T-cell (primary cell): ENCODE data around the gene POMT2. TPM values are rescaled to one million over a fixed set of nuclear protein-coding genes. Genes with fewer than 3 reads are reported as not detected.
"Not testable (repeated sequence)": the region's sequence is repeated elsewhere in the genome, so short reads cannot be mapped to it uniquely, and the experiment has no call there.

Source experiments
- ATAC-seq, 4 experiments: fragments of 200-7000 bp in 3 of 4; fragments of 150-1000 bp in 1 of 4; cut with Tn5 transposase; replicated peaks in 1 of 4; 1 replicate in 3 of 4; 2 replicates in 1 of 4; pipeline ENCODE4 v1.10.0; 2021; ENCODE audit warnings: moderate library complexity in 3 of 4, mild to moderate bottlenecking in 2 of 4, moderate number of reproducible peaks in 1 of 4
- CTCF ChIA-PET, 2 donors: fragments of 300-600 bp; sonication (Branson Sonifier 250); formaldehyde crosslinking; loops; one replicate each; lab custom pipeline; 2022; ENCODE audit warnings: antibody characterized with exemption in 2 of 2; lab: Charles Lee
- POLR2A ChIA-PET, 2 donors: fragments of 300-600 bp; sonication (Branson Sonifier 250); formaldehyde crosslinking; loops; one replicate each; lab custom pipeline; 2022; ENCODE audit warnings: antibody characterized with exemption in 2 of 2; lab: Charles Lee
- DNase-seq, 35 experiments: peaks; one replicate each; pipeline versions ENCODE4 v3.0.0 to v3.0.0-alpha.2; 2013 to 2023
- H3K27ac ChIP-seq: one replicate; pipeline ENCODE4 v1.5.1; 2013; ENCODE audit warnings: low read length
- H3K27me3 ChIP-seq, 2 experiments: replicated peaks in 1 of 2; 1 replicate in 1 of 2; 2 replicates in 1 of 2; pipeline versions ENCODE4 v1.6.1 to v1.7.0; 2013; ENCODE audit warnings: low read length in 1 of 2, mixed read lengths in 1 of 2; ENCODE audit not compliant: control insufficient read depth in 2 of 2, insufficient read depth in 2 of 2; ENCODE audit errors: extremely low read depth in 1 of 2
- H3K36me3 ChIP-seq, 2 donors: 1 replicate in 1 of 2; 2 replicates in 1 of 2; pipeline versions ENCODE4 v1.6.1 to v1.7.0; 2013; ENCODE audit warnings: low read length in 1 of 2; ENCODE audit not compliant: control insufficient read depth in 2 of 2, insufficient read depth in 1 of 2; ENCODE audit errors: extremely low read depth in 1 of 2
- H3K4me1 ChIP-seq, 2 experiments: 1 replicate in 1 of 2; 2 replicates in 1 of 2; pipeline versions ENCODE4 v1.6.1 to v1.7.0; 2013; ENCODE audit warnings: low read length in 2 of 2, mixed read lengths in 1 of 2; ENCODE audit not compliant: insufficient read depth in 2 of 2, control insufficient read depth in 1 of 2; ENCODE audit errors: extremely low read depth in 1 of 2
- H3K4me3 ChIP-seq, 2 donors: 1 replicate in 1 of 2; 2 replicates in 1 of 2; pipeline versions ENCODE4 v1.5.1 to v1.7.0; 2013; ENCODE audit warnings: mild to moderate bottlenecking in 2 of 2, low read length in 1 of 2, moderate library complexity in 1 of 2; ENCODE audit not compliant: control insufficient read depth in 1 of 2; ENCODE audit errors: extremely low read depth in 1 of 2
- H3K9me3 ChIP-seq: 2 replicates; pipeline ENCODE4 v1.7.0; 2013
- H3K27ac Mint-ChIP-seq, 2 donors: one replicate each; pipeline ENCODE4 v1.8.0; 2020 to 2021; ENCODE audit warnings: mild to moderate bottlenecking in 2 of 2, mixed read lengths in 2 of 2
- H3K27me3 Mint-ChIP-seq, 2 donors: one replicate each; pipeline ENCODE4 v1.8.0; 2021 to 2022; ENCODE audit warnings: mixed read lengths in 2 of 2
- H3K36me3 Mint-ChIP-seq: one replicate; pipeline ENCODE4 v1.8.0; 2021; ENCODE audit warnings: mixed read lengths
- H3K4me1 Mint-ChIP-seq, 3 donors: one replicate each; pipeline ENCODE4 v1.8.0; 2020 to 2022; ENCODE audit warnings: mixed read lengths in 3 of 3, mild to moderate bottlenecking in 1 of 3
- H3K4me3 Mint-ChIP-seq, 3 donors: one replicate each; pipeline ENCODE4 v1.8.0; 2020 to 2022; ENCODE audit warnings: mild to moderate bottlenecking in 3 of 3, mixed read lengths in 3 of 3, moderate library complexity in 3 of 3
- H3K9me3 Mint-ChIP-seq, 3 donors: one replicate each; pipeline ENCODE4 v1.8.0; 2020 to 2022; ENCODE audit warnings: mixed read lengths in 3 of 3
- WGBS: methylation state at CpG from one replicate; pipeline ENCODE4 v1.1.5; 2013; ENCODE audit warnings: missing lambda C conversion rate; ENCODE audit not compliant: insufficient coverage; 5-methylcytosine and 5-hydroxymethylcytosine counted together
- total RNA-seq, 35 experiments: library from RNA in 6 of 35; stranded (reverse) in 6 of 35; fragments of 120-200 nt in 1 of 35; gene quantifications; one replicate each; pipeline versions ENCODE4 v1.2.1 to v1.2.4 and lab custom pipeline; 2013 to 2026

Gene POMT2
- total RNA-seq, 5 donors from 2014 or later (not counting 1 experiment from before 2014, with no cell fraction given), result 11.4 to 14.3 (median 13.2) TPM

- ChIA-PET POLR2A (no interaction called here), CTCF (interaction anchor here in 1 of 2 donors (0.6 kb wide), 1 partner anchor 638 kb away, joined by 5 read pairs; no protein-coding TSS in a partner anchor)
- DNase-seq (no peak), ATAC-seq (no peak)
- Histone ChIP-seq H3K4me1 (no peaks in the 10 kb centered on the region), H3K27ac (no peak overlapping the region), H3K27me3 (no peaks in the 10 kb centered on the region), H3K36me3 (peaks cover 0 to 4% of the 10 kb centered on the region in 2 donors), H3K9me3 (no peaks in the 10 kb centered on the region), H3K4me3 (no peak overlapping the region)
- Mint-ChIP-seq H3K27ac (no peak overlapping the region), H3K36me3 (peaks cover 45% of the 10 kb centered on the region), H3K9me3 (no peaks in the 10 kb centered on the region), H3K27me3 (no peaks in the 10 kb centered on the region), H3K4me1 (no peaks in the 10 kb centered on the region), H3K4me3 (no peak overlapping the region)
- no CpG with 5 or more reads among the region's 5 CpGs for WGBS
Measured at GRCh38 chr14:77286576-77286975, 34.1 kb downstream of the POMT2 start.

GRCh38 chr14:77284466-77284865, 36.2 kb downstream of the POMT2 start:
- no peaks in the 10 kb centered on the region for H3K9me3 Mint-ChIP-seq
- 100% methylated on average over 5 of the region's 5 CpGs for WGBS
- H3K4me1 ChIP-seq, result no peaks in the 10 kb centered on the region
- DNase-seq (no peak), ATAC-seq (no peak)
- H3K4me3 Mint-ChIP-seq, result no peak overlapping the region
- no peaks in the 10 kb centered on the region for H3K27me3 Mint-ChIP-seq
- no peaks in the 10 kb centered on the region for H3K9me3 ChIP-seq
- no peaks in the 10 kb centered on the region for H3K27me3 ChIP-seq
- ChIA-PET POLR2A (interaction anchor here in 1 of 2 donors (0.7 kb wide), 1 partner anchor 169 kb away, joined by 3 read pairs; no protein-coding TSS in a partner anchor), CTCF (no interaction called here)
- H3K4me3 ChIP-seq, result no peak overlapping the region
- H3K36me3 ChIP-seq, result peaks cover 0 to 7% of the 10 kb centered on the region in 2 donors
- no peaks in the 10 kb centered on the region for H3K4me1 Mint-ChIP-seq
- H3K27ac Mint-ChIP-seq, result no peak overlapping the region
- H3K27ac ChIP-seq, result no peak overlapping the region
- peaks cover 43% of the 10 kb centered on the region for H3K36me3 Mint-ChIP-seq

GRCh38 chr14:77284066-77284465, 36.6 kb downstream of the POMT2 start:
- H3K4me1 Mint-ChIP-seq, result no peaks in the 10 kb centered on the region
- 86% methylated on average over 4 of the region's 4 CpGs for WGBS
- Histone ChIP-seq H3K4me3 (no peak overlapping the region), H3K4me1 (no peaks in the 10 kb centered on the region), H3K27ac (no peak overlapping the region), H3K36me3 (peaks cover 2 to 7% of the 10 kb centered on the region in 2 donors), H3K27me3 (no peaks in the 10 kb centered on the region), H3K9me3 (no peaks in the 10 kb centered on the region)
- no peaks in the 10 kb centered on the region for H3K27me3 Mint-ChIP-seq
- no peak overlapping the region for H3K4me3 Mint-ChIP-seq
- no peak for DNase-seq
- peaks cover 47% of the 10 kb centered on the region for H3K36me3 Mint-ChIP-seq
- H3K27ac Mint-ChIP-seq, result no peak overlapping the region
- CTCF ChIA-PET, result no interaction called here
- no peak for ATAC-seq
- POLR2A ChIA-PET, result interaction anchor here in 1 of 2 donors (0.7 kb wide), 1 partner anchor 168 kb away, joined by 3 read pairs; no protein-coding TSS in a partner anchor
- H3K9me3 Mint-ChIP-seq, result no peaks in the 10 kb centered on the region

- Mint-ChIP-seq H3K4me3 (no peak overlapping the region), H3K27ac (no peak overlapping the region), H3K36me3 (peaks cover 41% of the 10 kb centered on the region), H3K4me1 (no peaks in the 10 kb centered on the region), H3K27me3 (no peaks in the 10 kb centered on the region), H3K9me3 (no peaks in the 10 kb centered on the region)
- Histone ChIP-seq H3K27me3 (no peaks in the 10 kb centered on the region), H3K4me1 (no peaks in the 10 kb centered on the region), H3K27ac (no peak overlapping the region), H3K4me3 (no peak overlapping the region), H3K36me3 (peaks cover 2 to 7% of the 10 kb centered on the region in 2 donors), H3K9me3 (no peaks in the 10 kb centered on the region)
- DNase-seq (no peak), ATAC-seq (no peak)
- CTCF ChIA-PET, result no interaction called here
- POLR2A ChIA-PET, result no interaction called here
- WGBS, result 100% methylated on average over 1 of the region's 6 CpGs
Measured at GRCh38 chr14:77281852-77282410, 38.8 kb downstream of the POMT2 start.

- H3K36me3 Mint-ChIP-seq, result peaks cover 33% of the 10 kb centered on the region
- H3K36me3 ChIP-seq, H3K4me1 Mint-ChIP-seq, ATAC-seq, H3K9me3 ChIP-seq, H3K4me3 ChIP-seq, H3K27me3 Mint-ChIP-seq, CTCF ChIA-PET, H3K27me3 ChIP-seq, H3K27ac ChIP-seq, H3K4me1 ChIP-seq, H3K27ac Mint-ChIP-seq, H3K4me3 Mint-ChIP-seq, H3K9me3 Mint-ChIP-seq, DNase-seq, POLR2A ChIA-PET: not testable (repeated sequence)
- no CpG with 5 or more reads among the region's 4 CpGs for WGBS
Measured at GRCh38 chr14:77280921-77281320, 39.8 kb downstream of the POMT2 start.

- H3K4me3 Mint-ChIP-seq, result no peak overlapping the region
- no peaks in the 10 kb centered on the region for H3K27me3 ChIP-seq
- no peaks in the 10 kb centered on the region for H3K9me3 Mint-ChIP-seq
- ChIA-PET CTCF (interaction anchor here in 1 of 2 donors (0.5 kb wide), 1 partner anchor 330 kb away, joined by 3 read pairs; no protein-coding TSS in a partner anchor), POLR2A (no interaction called here)
- H3K27ac Mint-ChIP-seq, result no peak overlapping the region
- H3K4me1 ChIP-seq, result no peaks in the 10 kb centered on the region
- H3K27me3 Mint-ChIP-seq, result no peaks in the 10 kb centered on the region
- H3K9me3 ChIP-seq, result no peaks in the 10 kb centered on the region
- no peaks in the 10 kb centered on the region for H3K4me1 Mint-ChIP-seq
- H3K36me3 ChIP-seq, result peaks cover 2 to 5% of the 10 kb centered on the region in 2 donors
- WGBS, result 95% methylated on average over 6 of the region's 13 CpGs
- no peak for ATAC-seq
- H3K4me3 ChIP-seq, result no peak overlapping the region
- H3K36me3 Mint-ChIP-seq, result peaks cover 21% of the 10 kb centered on the region
- no peak overlapping the region for H3K27ac ChIP-seq
- no peak for DNase-seq
Measured at GRCh38 chr14:77279719-77280118, 41.0 kb downstream of the POMT2 start.
